HEK293 (cell line): ENCODE data around the gene PRKD3.

Source experiments
- CTCF ChIA-PET: fragments of 350-600 bp; formaldehyde crosslinking; extraction: SDS; loops from one replicate; lab custom pipeline; 2021; ENCODE audit warnings: antibody characterized with exemption; lab: Yijun Ruan, JAX
- POLR2A ChIA-PET: fragments of 300-600 bp; formaldehyde crosslinking; extraction: SDS; loops from one replicate; lab custom pipeline; 2020; ENCODE audit warnings: antibody characterized with exemption, inconsistent platforms; lab: Yijun Ruan, JAX
- H3K27ac ChIP-seq: fragments of 200-500 bp; sonication (Bioruptor generic); 2 replicates; pipeline ENCODE4 v1.5.1; 2014; ENCODE audit warnings: low read depth, low read length, control low read depth, inconsistent platforms; ENCODE audit errors: extremely low read depth
- H3K36me3 ChIP-seq, 2 experiments: fragments of 200-500 bp in 1 of 2; sonication (Bioruptor generic) in 1 of 2; 1 replicate in 1 of 2; 2 replicates in 1 of 2; pipeline ENCODE4 v1.5.1; 2014 to 2017; ENCODE audit warnings: inconsistent platforms in 2 of 2, low read length in 2 of 2; ENCODE audit not compliant: control insufficient read depth in 2 of 2, insufficient read depth in 1 of 2
- H3K4me1 ChIP-seq: fragments of 200-500 bp; sonication (Bioruptor generic); 2 replicates; pipeline ENCODE4 v1.5.1; 2014; ENCODE audit warnings: mild to moderate bottlenecking, low read length, inconsistent platforms; ENCODE audit not compliant: control insufficient read depth, insufficient read depth
- H3K4me3 ChIP-seq: 2 replicates; pipeline ENCODE4 v1.5.1; 2011; ENCODE audit warnings: low read depth, mild to moderate bottlenecking, control low read depth, low read length, moderate library complexity
- H3K9me3 ChIP-seq: fragments of 200-500 bp; sonication (Bioruptor generic); 2 replicates; pipeline ENCODE4 v1.5.1; 2014; ENCODE audit warnings: low read depth, low read length, inconsistent platforms; ENCODE audit not compliant: control insufficient read depth, insufficient read depth
- KLF7 ChIP-seq: fragments of 450-650 bp; formaldehyde crosslinking; IDR thresholded peaks from 2 replicates; pipeline ENCODE4 v1.5.1; 2016; ENCODE audit warnings: missing biosample characterization, missing genetic modification characterization, borderline replicate concordance
- PRDM1 ChIP-seq: fragments of 450-650 bp; formaldehyde crosslinking; IDR thresholded peaks from 2 replicates; pipeline ENCODE4; 2016; ENCODE audit warnings: missing biosample characterization, missing genetic modification characterization
- SCRT2 ChIP-seq: fragments of 450-650 bp; formaldehyde crosslinking; IDR thresholded peaks from 2 replicates; pipeline ENCODE4 v1.5.1; 2016; ENCODE audit warnings: missing biosample characterization, missing genetic modification characterization
- SETDB1 ChIP-seq: IDR thresholded peaks from one replicate; pipeline ENCODE4 v1.6.1; 2017; ENCODE audit warnings: mild to moderate bottlenecking, low read length, moderate library complexity, mixed read lengths; ENCODE audit not compliant: insufficient read length
- TCF7L2 ChIP-seq: IDR thresholded peaks from 2 replicates; pipeline ENCODE4 v1.6.1; 2011; ENCODE audit warnings: low read depth, mild to moderate bottlenecking, inconsistent platforms, low read length, moderate library complexity, borderline replicate concordance
- ZEB2 ChIP-seq: fragments of 450-650 bp; formaldehyde crosslinking; IDR thresholded peaks from 2 replicates; pipeline ENCODE4 v1.5.1; 2016; ENCODE audit warnings: missing biosample characterization, missing genetic modification characterization
- ZFP41 ChIP-seq: fragments of 450-650 bp; formaldehyde crosslinking; IDR thresholded peaks from 2 replicates; pipeline ENCODE4 v1.5.1; 2016; ENCODE audit warnings: missing biosample characterization, missing genetic modification characterization, borderline replicate concordance
- ZNF157 ChIP-seq: fragments of 450-650 bp; formaldehyde crosslinking; IDR thresholded peaks from 2 replicates; pipeline ENCODE4 v1.5.1; 2016; ENCODE audit warnings: missing biosample characterization, missing genetic modification characterization
- ZNF174 ChIP-seq: fragments of 450-650 bp; formaldehyde crosslinking; IDR thresholded peaks from 2 replicates; pipeline ENCODE4 v1.5.0; 2017; ENCODE audit warnings: missing biosample characterization, mild to moderate bottlenecking, missing genetic modification characterization
- ZNF19 ChIP-seq: fragments of 450-650 bp; formaldehyde crosslinking; IDR thresholded peaks from 2 replicates; pipeline ENCODE4; 2016; ENCODE audit warnings: missing biosample characterization, missing genetic modification characterization, low read depth
- ZNF48 ChIP-seq: fragments of 450-650 bp; formaldehyde crosslinking; IDR thresholded peaks from 2 replicates; pipeline ENCODE4 v1.5.1; 2016; ENCODE audit warnings: missing biosample characterization, missing genetic modification characterization
- ZNF510 ChIP-seq: fragments of 450-650 bp; formaldehyde crosslinking; IDR thresholded peaks from 2 replicates; pipeline ENCODE4 v1.5.1; 2018; ENCODE audit warnings: mild to moderate bottlenecking, missing genetic modification characterization, missing biosample characterization; ENCODE audit not compliant: insufficient replicate concordance
- ZNF624 ChIP-seq: fragments of 450-650 bp; formaldehyde crosslinking; IDR thresholded peaks from 2 replicates; pipeline ENCODE4 v1.5.1; 2017; ENCODE audit warnings: missing biosample characterization, missing genetic modification characterization
- ZNF658 ChIP-seq: fragments of 450-650 bp; formaldehyde crosslinking; IDR thresholded peaks from 2 replicates; pipeline ENCODE4; 2016; ENCODE audit warnings: missing biosample characterization, missing genetic modification characterization
- ZNF837 ChIP-seq: fragments of 450-650 bp; formaldehyde crosslinking; IDR thresholded peaks from 2 replicates; pipeline ENCODE4 v1.5.1; 2016; ENCODE audit warnings: missing biosample characterization, missing genetic modification characterization
- ZXDB ChIP-seq: fragments of 450-650 bp; formaldehyde crosslinking; IDR thresholded peaks from 2 replicates; pipeline ENCODE4 v1.5.1; 2016; ENCODE audit warnings: missing biosample characterization, missing genetic modification characterization
- TF ChIP-seq, protein P1 (sequence below): fragments of 450-650 bp; formaldehyde crosslinking; IDR thresholded peaks from 2 replicates; pipeline ENCODE4 v1.5.1; 2016; ENCODE audit warnings: missing biosample characterization, missing genetic modification characterization
- TF ChIP-seq, protein P2 (sequence below): fragments of 450-650 bp; formaldehyde crosslinking; IDR thresholded peaks from 2 replicates; pipeline ENCODE4 v1.5.1; 2017; ENCODE audit warnings: missing biosample characterization, missing genetic modification characterization
- TF ChIP-seq, protein P3 (sequence below): fragments of 450-650 bp; formaldehyde crosslinking; IDR thresholded peaks from 2 replicates; pipeline ENCODE4 v1.5.1; 2017; ENCODE audit warnings: missing biosample characterization, missing genetic modification characterization

Gene PRKD3

DNA sequence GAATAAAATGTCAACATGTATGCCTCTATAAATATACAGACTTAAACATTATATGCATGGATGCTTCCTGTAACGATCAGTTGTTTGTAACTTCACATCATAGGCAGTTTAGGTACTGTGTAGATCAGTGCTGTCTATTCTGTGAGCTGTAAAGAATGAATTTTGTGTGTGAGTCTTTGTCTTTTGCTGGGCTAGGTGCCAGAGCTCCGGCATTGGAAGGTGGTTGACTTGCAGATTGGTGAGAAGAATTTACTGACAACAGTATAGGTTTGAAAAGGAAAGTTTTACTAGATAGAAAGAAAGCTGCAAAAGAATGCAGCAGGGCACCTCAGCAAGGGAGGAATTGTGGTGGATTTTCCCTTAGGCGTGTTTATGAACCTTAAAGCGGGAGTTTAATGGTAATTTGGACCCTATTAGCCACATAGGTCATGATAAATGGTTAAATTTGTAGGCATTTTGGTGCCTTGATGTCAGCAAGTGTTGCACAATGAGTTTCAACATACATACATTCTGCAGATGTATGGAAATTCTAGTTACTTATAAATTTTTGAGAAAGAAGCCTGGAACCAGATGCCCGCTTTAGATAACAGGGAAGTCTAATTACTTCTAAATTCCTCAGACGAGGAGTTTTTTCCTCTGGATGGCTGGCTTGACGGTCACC, 13.1 kb upstream of the PRKD3 start:
- TF ChIP-seq PRDM1 (tag by site-specific recombination) (peak; percentile 24; the same call in 1 of the 2 replicates), ZNF624 (no peak)
- Histone ChIP-seq H3K9me3 (no peaks in the 10 kb centered on the region), H3K4me1 (peaks cover 11% of the 10 kb centered on the region), H3K27ac (no peak overlapping the region), H3K36me3 (no peaks in the 10 kb centered on the region), H3K4me3 (no peak overlapping the region)
- CTCF ChIA-PET = interaction anchor here (0.6 to 1.2 kb wide), 2 partner anchors 35 to 50 kb away, joined by 3 read pairs; no protein-coding TSS in a partner anchor
- POLR2A ChIA-PET = interaction anchor here (0.9 kb wide), 1 partner anchor 19 kb away, joined by 3 read pairs; no protein-coding TSS in a partner anchor

DNA sequence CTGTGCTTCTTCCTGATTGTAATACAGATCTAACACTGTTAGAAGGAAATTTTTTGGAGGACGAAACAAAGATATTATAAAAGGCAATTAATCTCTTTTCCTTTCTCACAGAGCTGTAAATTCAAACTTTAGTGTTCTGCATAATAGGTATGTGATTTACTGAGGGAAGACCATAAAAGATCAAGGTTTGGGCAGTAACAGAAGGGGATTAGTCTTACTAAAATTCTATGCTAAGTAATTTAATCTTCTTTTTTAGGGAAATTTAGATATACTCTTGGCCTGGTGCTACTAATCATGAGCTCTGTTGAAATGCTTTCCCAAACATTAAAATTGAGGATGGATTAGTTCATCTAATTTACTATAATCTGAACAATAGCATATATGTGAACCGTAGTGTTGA, 11.0 kb upstream of the PRKD3 start:
- no peak overlapping the region for H3K27ac ChIP-seq
- no peaks in the 10 kb centered on the region for H3K36me3 ChIP-seq
- TF ChIP-seq, protein P1, sequence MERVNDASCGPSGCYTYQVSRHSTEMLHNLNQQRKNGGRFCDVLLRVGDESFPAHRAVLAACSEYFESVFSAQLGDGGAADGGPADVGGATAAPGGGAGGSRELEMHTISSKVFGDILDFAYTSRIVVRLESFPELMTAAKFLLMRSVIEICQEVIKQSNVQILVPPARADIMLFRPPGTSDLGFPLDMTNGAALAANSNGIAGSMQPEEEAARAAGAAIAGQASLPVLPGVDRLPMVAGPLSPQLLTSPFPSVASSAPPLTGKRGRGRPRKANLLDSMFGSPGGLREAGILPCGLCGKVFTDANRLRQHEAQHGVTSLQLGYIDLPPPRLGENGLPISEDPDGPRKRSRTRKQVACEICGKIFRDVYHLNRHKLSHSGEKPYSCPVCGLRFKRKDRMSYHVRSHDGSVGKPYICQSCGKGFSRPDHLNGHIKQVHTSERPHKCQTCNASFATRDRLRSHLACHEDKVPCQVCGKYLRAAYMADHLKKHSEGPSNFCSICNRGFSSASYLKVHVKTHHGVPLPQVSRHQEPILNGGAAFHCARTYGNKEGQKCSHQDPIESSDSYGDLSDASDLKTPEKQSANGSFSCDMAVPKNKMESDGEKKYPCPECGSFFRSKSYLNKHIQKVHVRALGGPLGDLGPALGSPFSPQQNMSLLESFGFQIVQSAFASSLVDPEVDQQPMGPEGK (tag by site-specific recombination) = no peak
- TF ChIP-seq ZNF19 (tag by site-specific recombination) = no peak
- TF ChIP-seq, protein P2, sequence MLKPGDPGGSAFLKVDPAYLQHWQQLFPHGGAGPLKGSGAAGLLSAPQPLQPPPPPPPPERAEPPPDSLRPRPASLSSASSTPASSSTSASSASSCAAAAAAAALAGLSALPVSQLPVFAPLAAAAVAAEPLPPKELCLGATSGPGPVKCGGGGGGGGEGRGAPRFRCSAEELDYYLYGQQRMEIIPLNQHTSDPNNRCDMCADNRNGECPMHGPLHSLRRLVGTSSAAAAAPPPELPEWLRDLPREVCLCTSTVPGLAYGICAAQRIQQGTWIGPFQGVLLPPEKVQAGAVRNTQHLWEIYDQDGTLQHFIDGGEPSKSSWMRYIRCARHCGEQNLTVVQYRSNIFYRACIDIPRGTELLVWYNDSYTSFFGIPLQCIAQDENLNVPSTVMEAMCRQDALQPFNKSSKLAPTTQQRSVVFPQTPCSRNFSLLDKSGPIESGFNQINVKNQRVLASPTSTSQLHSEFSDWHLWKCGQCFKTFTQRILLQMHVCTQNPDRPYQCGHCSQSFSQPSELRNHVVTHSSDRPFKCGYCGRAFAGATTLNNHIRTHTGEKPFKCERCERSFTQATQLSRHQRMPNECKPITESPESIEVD = peak; percentile 68
- H3K9me3 ChIP-seq = no peaks in the 10 kb centered on the region
- ChIA-PET CTCF (interaction anchor here (0.6 to 1.3 kb wide), 2 partner anchors 9 to 537 kb away, joined by 3 read pairs; no protein-coding TSS in a partner anchor), POLR2A (no interaction called here)
- H3K4me3 ChIP-seq = no peak overlapping the region
- H3K4me1 ChIP-seq = peaks cover 11% of the 10 kb centered on the region

DNA sequence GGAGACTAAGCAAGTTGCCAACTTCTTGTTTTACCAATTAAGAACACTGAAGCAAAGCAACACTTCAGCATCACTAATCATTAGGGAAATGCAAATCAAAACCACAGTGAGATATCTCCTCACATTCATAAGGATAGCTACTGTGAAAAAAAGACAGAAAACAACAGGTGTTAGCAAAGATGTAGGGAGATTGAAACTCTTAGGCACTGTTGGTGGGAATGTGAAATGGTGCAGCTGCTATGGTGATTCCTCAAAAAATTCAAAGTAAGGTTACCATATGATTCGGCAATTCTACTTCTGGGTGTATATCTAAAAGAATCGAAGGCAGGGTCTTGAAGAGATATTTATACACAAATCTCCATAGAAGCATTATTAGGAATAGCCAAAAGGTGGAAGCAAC, 8.6 kb upstream of the PRKD3 start:
- peaks cover 7% of the 10 kb centered on the region for H3K4me1 ChIP-seq

DNA sequence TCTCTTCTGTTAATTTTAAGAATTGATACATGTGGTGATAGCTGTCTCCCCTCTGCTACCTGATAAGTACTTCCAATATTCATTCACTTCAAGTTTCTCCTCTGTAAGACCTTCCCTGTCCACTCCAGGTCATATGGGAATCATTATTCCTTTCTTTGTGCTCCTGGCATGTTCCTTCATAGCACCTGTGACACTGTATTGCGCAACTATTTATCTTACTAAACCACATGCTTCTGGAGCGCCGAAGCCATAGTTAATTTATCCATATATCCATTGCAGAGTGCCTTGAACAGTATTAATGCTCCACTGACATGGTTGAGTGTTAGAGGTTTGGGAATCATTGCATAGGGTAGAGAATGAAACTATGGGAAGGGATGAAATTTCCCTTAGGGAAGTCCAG, 7.9 kb upstream of the PRKD3 start:
- Histone ChIP-seq H3K27ac (no peak overlapping the region), H3K36me3 (no peaks in the 10 kb centered on the region), H3K4me3 (no peak overlapping the region), H3K9me3 (no peaks in the 10 kb centered on the region), H3K4me1 (peaks cover 1% of the 10 kb centered on the region)
- ChIA-PET POLR2A (no interaction called here), CTCF (no interaction called here)
- TF ChIP-seq, protein P3, sequence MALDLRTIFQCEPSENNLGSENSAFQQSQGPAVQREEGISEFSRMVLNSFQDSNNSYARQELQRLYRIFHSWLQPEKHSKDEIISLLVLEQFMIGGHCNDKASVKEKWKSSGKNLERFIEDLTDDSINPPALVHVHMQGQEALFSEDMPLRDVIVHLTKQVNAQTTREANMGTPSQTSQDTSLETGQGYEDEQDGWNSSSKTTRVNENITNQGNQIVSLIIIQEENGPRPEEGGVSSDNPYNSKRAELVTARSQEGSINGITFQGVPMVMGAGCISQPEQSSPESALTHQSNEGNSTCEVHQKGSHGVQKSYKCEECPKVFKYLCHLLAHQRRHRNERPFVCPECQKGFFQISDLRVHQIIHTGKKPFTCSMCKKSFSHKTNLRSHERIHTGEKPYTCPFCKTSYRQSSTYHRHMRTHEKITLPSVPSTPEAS (tag by site-specific recombination) = no peak
- TF ChIP-seq ZNF510 = no peak
- TF ChIP-seq ZNF174 (tag by site-specific recombination) = no peak
- TF ChIP-seq ZEB2 (tag by site-specific recombination) = no peak
- TF ChIP-seq ZNF837 (tag by site-specific recombination) = no peak
- no peak for TF ChIP-seq ZXDB (tag by site-specific recombination)
- TF ChIP-seq KLF7 (tag by site-specific recombination) = no peak
- TF ChIP-seq SCRT2 (tag by site-specific recombination) = 0 out of 2 replicates have a peak, but pooled peaks have one; percentile 20

More for the DNA sequence above, 8.6 kb upstream of the PRKD3 start:
- TF ChIP-seq ZFP41 (tag by site-specific recombination) (no peak), TCF7L2 (no peak), ZNF658 (no peak), SETDB1 (no peak), ZNF157 (no peak), ZNF48 (tag by site-specific recombination) (no peak)
- Histone ChIP-seq H3K4me3 (no peak overlapping the region), H3K36me3 (no peaks in the 10 kb centered on the region), H3K9me3 (no peaks in the 10 kb centered on the region), H3K27ac (no peak overlapping the region)
- ChIA-PET CTCF (interaction anchor here (0.6 kb wide), 1 partner anchor 165 kb away, joined by 4 read pairs; no protein-coding TSS in a partner anchor), POLR2A (no interaction called here)
